Panc1 (cell line): ENCODE data around the gene KPNB1. TPM values are rescaled to one million over a fixed set of nuclear protein-coding genes. Genes with fewer than 3 reads are reported as not detected.

Experiments
- ATAC-seq: fragments of 200-7000 bp; cut with Tn5 transposase; 2 replicates; pipeline ENCODE4 v1.9.1; 2020; ENCODE audit warnings: mild to moderate bottlenecking, moderate library complexity
- BruUV-seq: library from RNA; stranded (reverse); fragments of 400-500 nt; replicated peaks from 2 replicates; lab custom pipeline; 2021; lab: Mats Ljungman, UMichigan
- CTCF ChIA-PET: fragments of 300-600 bp; sonication (Branson Sonifier 250); formaldehyde crosslinking; loops from one replicate; lab custom pipeline; 2022; ENCODE audit warnings: antibody characterized with exemption; lab: Charles Lee
- POLR2A ChIA-PET: fragments of 300-600 bp; sonication (Branson Sonifier 250); formaldehyde crosslinking; loops from one replicate; lab custom pipeline; 2022; ENCODE audit warnings: antibody characterized with exemption; lab: Charles Lee
- DNase-seq: peaks from one replicate; pipeline ENCODE4 v3.0.0-alpha.2; 2010; ENCODE audit warnings: low read depth, low spot score
- H3K27ac ChIP-seq: 2 replicates; pipeline ENCODE4 v1.5.1; 2011; ENCODE audit warnings: mild to moderate bottlenecking, low read length, inconsistent platforms
- H3K27me3 ChIP-seq: fragments of 200-500 bp; sonication (Bioruptor generic); 2 replicates; pipeline ENCODE4 v1.6.0; 2014; ENCODE audit warnings: low read length, inconsistent platforms; ENCODE audit not compliant: control insufficient read depth, insufficient read depth
- H3K36me3 ChIP-seq: fragments of 200-500 bp; sonication (Bioruptor generic); 2 replicates; pipeline ENCODE4 v1.5.1; 2014; ENCODE audit warnings: inconsistent platforms, mild to moderate bottlenecking, low read length, moderate library complexity; ENCODE audit not compliant: control insufficient read depth, insufficient read depth
- H3K4me1 ChIP-seq: 2 replicates; pipeline ENCODE4 v1.5.1; 2011; ENCODE audit warnings: inconsistent platforms, mild to moderate bottlenecking, low read length, moderate library complexity; ENCODE audit not compliant: control insufficient read depth, insufficient read depth
- H3K4me3 ChIP-seq, 2 experiments: 2 replicates each; pipeline ENCODE4 v1.5.1; 2011 to 2012; ENCODE audit warnings: low read depth in 2 of 2, low read length in 2 of 2, mild to moderate bottlenecking in 2 of 2, inconsistent platforms in 1 of 2, moderate library complexity in 1 of 2
- H3K9me3 ChIP-seq: fragments of 200-500 bp; sonication (Bioruptor generic); 2 replicates; pipeline ENCODE4 v1.5.1; 2014; ENCODE audit warnings: low read depth, mild to moderate bottlenecking, inconsistent platforms, low read length, moderate library complexity; ENCODE audit not compliant: control insufficient read depth, insufficient read depth
- CTCF ChIP-seq: fragments of 450-650 bp; IDR thresholded peaks from 2 replicates; pipeline ENCODE4 v1.5.1; 2017; ENCODE audit warnings: mild to moderate bottlenecking
- POLR2AphosphoS5 ChIP-seq: IDR thresholded peaks from 2 replicates; pipeline ENCODE4 v1.6.1; 2012; ENCODE audit warnings: mild to moderate bottlenecking, low read depth, low read length, moderate library complexity
- REST ChIP-seq, 2 experiments: IDR thresholded peaks; 2 replicates each; pipeline ENCODE4 v1.6.1; 2011 to 2012; ENCODE audit warnings: low read depth in 2 of 2, control low read depth in 1 of 2, low read length in 1 of 2, mild to moderate bottlenecking in 1 of 2, moderate library complexity in 1 of 2; ENCODE audit not compliant: insufficient read depth in 1 of 2
- SIN3A ChIP-seq: IDR thresholded peaks from 2 replicates; pipeline ENCODE4 v1.6.1; 2012; ENCODE audit warnings: low read depth, mild to moderate bottlenecking, low read length, moderate library complexity, borderline replicate concordance; ENCODE audit not compliant: insufficient read depth
- TCF7L2 ChIP-seq: IDR thresholded peaks from 2 replicates; pipeline ENCODE4 v1.6.1; 2011; ENCODE audit warnings: mild to moderate bottlenecking, low read depth, low read length, inconsistent platforms
- in situ Hi-C: cut with HindIII; loops from 2 replicates; pipeline ENCODE4 v1.10.0; 2016; ENCODE audit warnings: low sequenced_read_pairs, low pct_unique_long_range_greater_than_20kb
- intact Hi-C: fragments of 100-400 bp; cut with micrococcal nuclease; formaldehyde crosslinking; loops from one replicate; pipeline ENCODE4 v1.10.0; 2022; ENCODE audit not compliant: unreplicated experiment
- total RNA-seq: library from RNA; stranded (reverse); gene quantifications from one replicate; pipeline ENCODE4 v1.2.1, GENCODE V29; 2021; ENCODE audit not compliant: unreplicated experiment

KPNB1 gene
- total RNA-seq, 1 experiment from 2014 or later = 666 TPM

- TF ChIP-seq SIN3A (no peak), REST (IDR thresholded peaks at IDR 0.05; ENCODE audit: insufficient read depth in 1 of 2, low read depth in 2 of 2, low read length in 1 of 2) (no peak), CTCF (no peak), POLR2AphosphoS5 (no peak), TCF7L2 (no peak)
- ChIA-PET CTCF (no interaction called here), POLR2A (interaction anchor here (0.5 kb wide), 1 partner anchor 269 kb away, joined by 13 read pairs; the partner anchor contains the start of gene CDK5RAP3)
- H3K4me1 ChIP-seq = no peaks in the 10 kb centered on the region
- ATAC-seq (no peak), DNase-seq (no peak)
- H3K27me3 ChIP-seq = no peaks in the 10 kb centered on the region
- no peak overlapping the region for H3K27ac ChIP-seq
- H3K4me3 ChIP-seq = no peak overlapping the region
- no peaks in the 10 kb centered on the region for H3K9me3 ChIP-seq
- intact Hi-C loops (no loop called here), in situ Hi-C loops (no loop called here)
- H3K36me3 ChIP-seq = no peaks in the 10 kb centered on the region
- no TSS peak for BruUV-seq
These were observed 51.9 kb downstream of the KPNB1 start for GRCh38 chr17:47701608-47702007.

- H3K4me3 ChIP-seq = no peak overlapping the region
- H3K27ac ChIP-seq = no peak overlapping the region
- ATAC-seq (no peak), DNase-seq (no peak)
- H3K36me3 ChIP-seq = no peaks in the 10 kb centered on the region
- BruUV-seq = no TSS peak
- in situ Hi-C loops = no loop called here
- ChIA-PET CTCF (no interaction called here), POLR2A (no interaction called here)
- intact Hi-C loops = no loop called here
- H3K9me3 ChIP-seq = no peaks in the 10 kb centered on the region
- TF ChIP-seq CTCF = no peak
- TF ChIP-seq REST (IDR thresholded peaks at IDR 0.05; ENCODE audit: insufficient read depth in 1 of 2, low read depth in 2 of 2, low read length in 1 of 2) = no peak
- no peak for TF ChIP-seq POLR2AphosphoS5
- no peak for TF ChIP-seq SIN3A
- no peak for TF ChIP-seq TCF7L2
- no peaks in the 10 kb centered on the region; the same call in 1 of the 2 replicates for H3K4me1 ChIP-seq
- H3K27me3 ChIP-seq = no peaks in the 10 kb centered on the region
These were observed 52.8 kb downstream of the KPNB1 start for GRCh38 chr17:47702391-47702995.
